GM18868 (cell line): ENCODE data around the gene IRF2.
"Not testable (repeated sequence)": the region's sequence is repeated elsewhere in the genome, so short reads cannot be mapped to it uniquely, and the experiment has no call there.

Experiments used
- ATAC-seq: cut with Tn5 transposase; IDR thresholded peaks from one replicate; pipeline ENCODE4 v1.9.1; 2021; ENCODE audit warnings: mild to moderate bottlenecking, moderate library complexity; ENCODE audit not compliant: unreplicated experiment

Gene IRF2

GRCh38 chr4:184395451-184395917, 78.9 kb downstream of the IRF2 start:
- ATAC-seq, result peak; percentile 2

DNA sequence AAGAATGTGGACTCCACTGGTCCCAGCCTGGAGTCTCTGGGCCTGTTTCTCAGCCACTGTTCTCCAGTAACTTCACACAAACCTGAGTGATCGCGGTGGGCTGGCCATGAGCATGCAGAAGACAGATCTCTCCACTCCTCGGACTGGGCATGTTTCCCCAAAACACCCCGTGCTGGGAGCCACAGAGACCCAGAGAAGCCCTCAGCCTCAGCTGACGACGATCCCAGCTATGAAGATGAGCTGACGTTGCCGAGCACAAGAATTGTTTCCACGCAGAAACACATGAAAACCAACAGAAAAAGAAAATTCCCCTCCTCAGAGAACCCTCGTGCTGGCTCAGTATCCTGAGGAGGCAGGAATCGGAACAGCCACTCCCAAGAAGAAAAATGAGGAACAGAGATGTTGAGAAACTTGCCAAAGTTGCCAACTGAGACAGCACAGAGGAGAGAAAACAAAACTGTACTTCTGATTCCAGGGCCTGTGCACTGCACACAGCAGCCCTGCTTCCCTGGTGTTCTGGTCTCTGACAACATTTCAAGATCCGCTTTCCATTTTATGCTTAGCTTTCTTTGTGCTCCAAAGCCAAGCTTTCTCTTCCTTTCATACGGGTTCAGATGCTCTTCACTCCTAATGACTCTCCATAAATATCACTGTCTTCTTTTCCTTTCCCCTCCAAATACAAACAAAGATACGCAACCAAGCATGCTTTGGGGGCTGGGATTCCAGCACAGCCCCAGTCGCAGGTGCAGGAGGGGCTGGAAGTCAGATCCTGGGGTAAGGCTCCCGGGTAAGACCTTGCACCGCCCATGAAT, 81.4 kb downstream of the IRF2 start:
- ATAC-seq, result no peak

DNA sequence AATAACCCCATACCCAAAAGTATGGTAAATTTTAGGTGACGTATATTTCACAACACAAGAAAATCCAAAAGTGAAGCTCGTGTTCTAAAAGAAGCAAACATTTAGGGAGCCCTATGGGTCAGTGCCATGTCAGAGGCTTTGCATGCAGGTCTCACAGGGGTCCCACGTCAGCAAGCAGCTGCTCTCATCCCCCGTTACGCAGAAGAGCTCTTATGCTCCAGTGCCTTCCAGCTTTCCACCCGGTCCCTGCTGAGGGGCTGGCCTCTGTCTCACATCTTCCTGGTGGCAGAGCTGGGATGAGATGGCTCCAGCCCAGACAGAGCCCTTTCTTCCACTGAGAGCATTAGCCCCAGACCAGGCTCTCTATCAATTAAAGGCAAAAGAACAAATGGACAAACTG, 82.0 kb downstream of the IRF2 start:
- ATAC-seq, result no peak

DNA sequence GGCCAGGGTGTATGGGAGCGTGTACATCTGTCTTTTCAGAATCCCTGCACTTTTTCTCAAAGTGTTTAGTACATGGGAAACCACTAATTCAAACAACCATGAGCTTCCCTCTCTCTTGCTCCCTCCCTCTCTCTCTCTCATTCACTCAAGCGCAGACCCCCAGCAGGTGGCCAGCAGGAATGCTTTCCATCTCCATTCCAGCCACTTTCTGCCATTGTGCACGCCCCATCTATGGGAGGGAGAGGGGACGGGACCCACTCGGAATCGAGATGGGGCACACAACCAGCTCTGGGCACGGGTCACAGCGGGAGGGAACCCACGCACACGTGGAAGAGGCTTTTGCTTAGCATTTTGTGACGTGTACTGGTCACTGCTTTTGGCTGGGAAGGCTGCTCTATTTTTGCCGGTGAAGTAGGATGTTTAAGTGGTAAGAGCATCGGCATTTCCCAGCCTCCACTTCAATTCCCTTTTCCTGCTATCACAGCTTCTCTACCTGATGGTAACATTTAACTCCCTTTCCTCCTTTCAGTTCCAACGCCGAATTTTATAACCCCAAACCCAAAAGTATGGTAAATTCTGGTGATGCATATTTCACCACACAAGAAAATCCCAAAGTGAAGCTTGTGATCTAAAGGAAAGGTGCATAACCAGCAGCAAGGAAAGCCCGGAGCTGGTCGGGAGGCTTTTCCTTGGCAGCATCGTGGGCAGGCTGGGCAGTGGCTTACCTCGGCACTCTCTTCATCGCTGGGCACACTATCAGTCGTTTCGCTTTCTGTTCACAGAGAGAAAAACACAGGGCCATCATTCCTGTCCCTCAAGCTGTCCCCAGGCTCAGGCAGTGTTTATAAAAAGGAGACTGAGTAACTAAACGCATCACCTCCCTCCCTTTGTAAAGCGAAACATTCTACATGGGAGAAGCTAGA, 84.1 kb downstream of the IRF2 start:
- ATAC-seq, result no peak

DNA sequence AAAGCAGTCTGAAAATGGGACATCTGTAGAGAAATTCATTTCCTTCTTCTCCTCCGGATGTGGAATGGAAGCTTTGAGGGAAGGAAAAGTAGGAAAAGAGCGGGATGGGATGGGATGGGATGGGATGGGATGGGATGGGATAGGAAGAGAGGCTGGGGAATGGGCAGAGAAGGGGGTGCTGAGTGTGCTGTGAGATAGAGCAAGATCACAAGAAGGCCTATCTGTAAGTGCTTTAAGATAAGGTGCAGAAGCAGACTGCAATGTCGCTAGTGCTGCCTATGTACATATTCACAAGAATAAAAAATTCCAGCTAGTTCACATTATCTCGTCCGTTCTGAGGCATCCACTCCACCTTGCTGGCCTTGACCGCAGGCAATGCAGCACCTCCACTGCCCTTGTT, 86.2 kb downstream of the IRF2 start:
- no peak for ATAC-seq

DNA sequence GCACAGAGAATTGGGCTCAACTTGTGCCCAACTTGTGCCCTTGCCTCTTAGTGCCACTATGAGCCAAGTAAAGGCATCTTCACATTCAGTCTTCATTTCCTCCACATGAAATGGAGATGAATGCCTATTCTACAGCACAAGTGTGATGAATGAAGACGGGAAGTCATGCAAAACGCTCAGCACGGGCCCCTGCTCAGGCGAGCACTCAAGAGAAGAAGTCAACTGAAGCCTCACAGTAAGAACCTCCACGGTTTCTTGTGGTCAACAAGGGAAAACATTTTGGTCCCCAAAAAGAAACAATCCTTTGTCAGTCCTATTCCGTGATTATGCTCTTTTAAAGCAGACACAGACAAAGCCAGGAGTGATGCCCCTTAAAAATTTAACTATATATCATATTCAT, 87.0 kb downstream of the IRF2 start:
- peak; percentile 35 for ATAC-seq

DNA sequence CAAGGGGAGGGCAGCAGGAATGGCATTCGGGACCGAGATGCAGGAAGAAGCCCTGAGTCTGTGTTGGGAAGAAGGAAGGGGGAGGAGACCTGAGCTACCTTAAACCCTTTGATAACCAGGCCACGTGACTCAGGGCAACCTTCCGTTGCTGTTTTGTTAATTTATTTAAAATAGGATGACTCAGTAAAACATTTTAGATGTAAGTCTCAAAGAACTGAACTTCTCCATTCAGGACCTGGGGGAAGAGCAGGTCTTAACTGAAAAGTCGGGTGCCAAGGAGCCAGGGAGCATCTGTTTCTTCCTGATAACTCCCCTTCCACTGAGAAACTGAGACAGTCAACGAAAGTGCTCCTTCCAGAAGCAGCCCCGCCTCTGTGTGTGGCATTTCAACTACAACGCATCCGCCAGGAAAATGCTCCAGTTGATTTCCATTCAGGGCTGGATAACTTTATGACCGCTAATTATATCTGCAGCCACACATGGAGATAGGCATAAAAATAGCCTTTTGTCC, 88.0 kb downstream of the IRF2 start:
- no peak for ATAC-seq

GRCh38 chr4:184385705-184386141, 88.6 kb downstream of the IRF2 start:
- no peak for ATAC-seq

DNA sequence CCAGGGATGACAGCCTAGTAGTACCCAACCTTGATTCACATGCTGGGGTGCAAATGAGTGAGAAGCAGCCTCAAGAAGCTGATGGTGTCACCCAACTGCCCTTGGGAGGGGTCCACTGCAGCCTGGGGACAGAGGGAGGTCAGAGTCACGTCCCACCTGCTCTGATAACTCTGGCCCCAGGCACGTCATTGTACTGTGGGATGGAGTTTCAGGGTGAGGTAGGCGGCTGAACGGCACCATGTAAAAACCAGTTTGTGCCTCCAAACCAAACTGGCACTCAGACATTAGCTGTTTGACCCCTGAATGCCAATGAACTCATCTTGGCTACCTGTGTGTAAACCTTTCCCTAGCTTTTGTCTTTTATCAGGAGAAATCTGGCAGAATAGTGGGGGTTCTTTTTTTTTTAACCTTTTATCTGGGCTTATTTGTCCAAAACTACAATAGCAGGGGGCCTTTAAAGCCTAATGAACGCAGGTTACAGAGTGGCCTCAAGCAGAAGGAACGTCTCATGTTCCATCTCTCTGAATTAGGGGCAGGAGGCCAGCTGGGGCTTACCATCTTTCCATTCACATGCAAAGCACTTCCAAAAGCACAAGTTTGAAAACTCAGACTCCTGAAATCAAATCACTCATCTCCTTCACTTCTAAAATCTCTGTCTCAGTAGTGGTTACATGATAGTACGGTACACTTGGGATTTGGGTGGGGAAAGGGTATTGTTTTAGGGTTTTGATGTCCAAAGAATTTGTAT, 89.4 kb downstream of the IRF2 start:
- ATAC-seq, result peak; percentile 22

DNA sequence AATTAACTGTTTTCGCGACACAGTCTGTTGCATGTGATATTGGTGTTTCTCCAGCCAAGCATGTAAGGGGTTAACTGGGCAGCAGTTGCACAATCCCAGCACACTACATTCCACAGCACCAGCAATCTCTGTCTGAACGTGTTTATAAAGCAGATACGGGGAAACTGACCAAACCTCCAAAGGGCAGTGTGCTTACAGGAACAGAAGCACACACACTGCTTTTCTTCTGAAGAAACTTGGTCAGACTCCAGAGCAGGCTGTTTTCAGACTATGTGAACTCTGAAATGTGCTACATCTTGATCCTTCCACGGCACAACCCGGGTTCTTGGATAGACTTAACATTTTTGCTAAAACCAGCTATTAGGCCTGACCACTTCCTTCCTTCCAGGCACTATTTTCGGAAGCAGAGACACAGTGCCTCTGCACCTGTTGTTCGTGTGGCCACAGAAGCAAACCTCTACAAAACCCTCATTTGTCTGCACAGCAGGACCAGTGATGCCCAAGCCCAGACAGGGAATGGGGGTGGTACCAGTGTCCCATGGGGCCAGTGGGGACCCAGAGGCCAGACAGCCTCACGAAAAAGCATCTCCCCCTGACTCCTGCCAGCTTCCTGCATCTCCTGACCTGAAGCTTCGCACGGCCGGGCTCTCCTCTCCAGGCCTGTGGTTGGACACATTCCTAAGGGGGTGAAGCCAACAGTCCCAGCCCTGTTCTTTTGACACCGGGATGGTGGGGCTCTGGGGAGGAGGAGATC, 90.1 kb downstream of the IRF2 start:
- peak; percentile 75 for ATAC-seq

DNA sequence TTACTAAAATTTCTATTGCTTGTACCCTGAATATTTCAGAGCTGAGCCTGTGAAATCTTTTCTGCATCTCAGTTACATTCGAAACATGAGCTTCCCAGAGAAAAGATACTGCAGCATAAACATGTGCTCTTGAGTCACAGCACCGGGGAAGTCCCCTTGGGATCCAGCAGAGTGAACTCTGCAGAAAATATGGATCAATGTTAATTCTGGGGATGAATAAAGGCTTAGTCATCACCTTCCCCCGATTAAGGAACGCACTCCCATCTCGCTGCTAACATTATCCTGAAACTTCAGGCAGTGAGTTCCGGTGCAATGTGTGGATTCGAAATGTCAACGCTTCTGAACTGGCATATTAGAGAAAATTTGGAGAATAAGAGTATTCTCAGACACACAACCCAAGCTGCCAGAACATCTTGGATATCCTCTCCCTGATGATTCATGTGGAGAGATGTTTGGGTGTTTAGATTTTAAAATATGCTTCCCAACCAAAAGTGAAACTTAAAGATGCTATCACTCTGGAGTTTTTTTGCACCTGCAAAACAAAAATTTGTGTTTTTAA, 90.8 kb downstream of the IRF2 start:
- no peak for ATAC-seq

- peak; percentile 33 for ATAC-seq
These were observed 92.0 kb downstream of the IRF2 start for GRCh38 chr4:184382189-184382846.

DNA sequence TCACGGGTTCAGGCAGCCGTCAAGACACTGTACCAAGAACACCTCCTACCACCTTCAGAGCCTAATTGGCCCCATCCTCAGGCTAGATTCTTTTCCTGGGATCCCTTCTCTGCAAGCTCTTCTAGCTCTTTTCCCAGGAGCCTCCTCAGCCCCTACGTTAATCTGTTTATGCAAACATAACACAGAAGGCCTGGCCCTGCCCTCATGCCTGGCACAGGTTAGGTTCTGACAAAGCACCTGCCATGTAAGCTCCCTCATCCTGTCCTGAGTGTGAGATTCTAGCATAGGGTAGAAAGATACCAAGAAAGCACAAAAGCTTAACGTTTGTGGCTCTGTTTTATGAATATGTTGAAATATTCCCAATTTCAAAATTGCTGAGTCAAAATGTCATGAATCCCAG, 93.6 kb downstream of the IRF2 start:
- ATAC-seq, result no peak

GRCh38 chr4:184380214-184380613, 94.1 kb downstream of the IRF2 start:
- not testable (repeated sequence) for ATAC-seq

DNA sequence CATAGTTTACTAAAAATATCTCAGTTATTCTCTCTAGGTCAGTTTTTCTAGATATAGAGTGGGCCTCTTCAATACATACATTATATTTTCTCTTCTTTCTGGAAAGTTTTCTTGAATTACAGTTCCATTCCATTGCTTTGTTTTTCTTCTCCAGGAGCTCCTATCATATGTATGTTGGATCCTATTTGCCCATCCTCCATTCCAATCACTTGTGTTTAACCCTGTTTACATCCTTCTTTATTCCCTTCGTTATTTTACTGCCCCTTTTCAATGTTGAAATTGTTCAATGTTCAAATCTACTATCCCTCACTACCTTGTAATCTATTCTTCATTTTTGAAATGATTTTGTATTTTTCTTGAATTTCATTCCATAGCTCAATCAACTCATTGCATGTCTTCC, 97.4 kb downstream of the IRF2 start:
- ATAC-seq, result no peak

- ATAC-seq, result no peak
These were observed 98.1 kb downstream of the IRF2 start for GRCh38 chr4:184376126-184376838.

DNA sequence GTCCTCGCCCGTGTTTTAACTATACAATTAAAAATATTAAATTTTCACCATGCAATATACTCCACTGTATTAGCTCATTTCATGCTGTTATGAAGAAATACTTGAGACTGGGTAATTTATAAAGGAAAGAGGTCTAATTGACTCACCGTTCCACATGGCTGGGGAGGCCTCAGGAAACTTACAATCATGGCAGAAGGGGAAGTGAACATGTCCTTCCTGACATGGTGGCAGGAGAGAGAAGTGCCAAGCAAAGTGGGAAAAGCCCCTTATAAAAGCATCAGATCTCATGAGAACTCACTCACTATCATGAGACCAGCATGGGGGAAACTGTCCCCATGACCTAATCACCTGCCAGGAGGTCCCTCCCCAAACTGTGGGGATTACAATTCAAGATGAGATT, 98.7 kb downstream of the IRF2 start:
- not testable (repeated sequence) for ATAC-seq

DNA sequence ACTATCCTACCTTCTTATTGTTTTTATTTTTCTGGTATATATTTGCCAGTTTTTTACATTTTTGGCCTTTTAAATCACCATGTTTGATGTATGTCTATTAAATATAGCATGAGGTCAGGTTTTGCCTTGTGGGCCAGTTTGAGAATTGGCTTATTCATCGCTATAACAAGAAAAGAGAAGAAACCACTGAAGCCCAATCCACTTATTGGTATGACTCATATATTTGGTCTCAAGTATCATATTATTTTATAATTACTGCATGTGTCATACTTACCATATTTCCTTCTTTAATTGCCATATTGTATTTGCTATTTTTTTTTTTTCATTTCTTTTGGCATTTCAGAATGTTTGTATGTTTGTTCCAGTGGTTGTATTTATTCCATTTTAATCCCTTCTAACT, 99.3 kb downstream of the IRF2 start:
- ATAC-seq, result peak; percentile 57
